Body of pancreas (tissue), 4 donors: ENCODE results near the gene SIK2.

ENCODE experiments used
- CTCF ChIP-seq, 7 experiments: fragments of 450-650 bp in 4 of 7; fragments of 200-600 bp in 3 of 7; sonication (generic) in 3 of 7; IDR thresholded peaks; one replicate each; pipeline ENCODE4 v1.5.1; 2016 to 2019; ENCODE audit warnings: antibody characterized with exemption in 7 of 7
- POLR2A ChIP-seq, 3 donors: fragments of 450-650 bp; IDR thresholded peaks; one replicate each; pipeline ENCODE4 v1.6.1; 2016; ENCODE audit warnings: antibody characterized with exemption in 3 of 3, mild to moderate bottlenecking in 2 of 3

GRCh38 chr11:111601636-111601978 is 642 bp upstream of the SIK2 start:
- TF ChIP-seq CTCF (IDR thresholded peaks at IDR 0.05), result no peak
- TF ChIP-seq POLR2A (IDR thresholded peaks at IDR 0.05), result no peak
